HepG2 (cell line): ENCODE data around the gene TANGO2. TPM values are rescaled to one million over a fixed set of nuclear protein-coding genes. Genes with fewer than 3 reads are reported as not detected.

Experiments
- ATAC-seq: fragments of 200-7000 bp; cut with Tn5 transposase; 3 replicates; pipeline ENCODE4 v1.9.1; 2020; ENCODE audit warnings: mild to moderate bottlenecking, moderate library complexity
- BruUV-seq: library from RNA; stranded (reverse); fragments of 400-500 nt; replicated peaks from 2 replicates; lab custom pipeline; 2021; lab: Mats Ljungman, UMichigan
- CTCF ChIA-PET: fragments of 300-600 bp; formaldehyde crosslinking; extraction: SDS; loops from one replicate; lab custom pipeline; 2021; ENCODE audit warnings: low total read pairs, inconsistent platforms, low intra/inter-chr PET ratio; lab: Yijun Ruan, JAX
- POLR2A ChIA-PET: fragments of 350-600 bp; sonication (Branson Sonifier 250); formaldehyde crosslinking; loops from one replicate; lab custom pipeline; 2020; ENCODE audit warnings: antibody characterized with exemption, inconsistent platforms; lab: Yijun Ruan, JAX
- DNase-seq: peaks from one replicate; pipeline ENCODE4 v3.0.0-alpha.2; 2015; ENCODE audit warnings: low spot score
- FAIRE-seq: peaks from 3 replicates; lab custom pipeline; 2011; peaks lifted over from hg19 to GRCh38; lab: Jason Lieb, UNC
- H2AFZ ChIP-seq: one replicate; pipeline ENCODE4 v1.6.1; 2011; ENCODE audit warnings: low read length, inconsistent platforms
- H3K27ac ChIP-seq: fragments of 300-600 bp; 3 replicates; pipeline ENCODE4 v1.8.0; 2011; ENCODE audit warnings: mixed run types, mild to moderate bottlenecking, mixed read lengths, low read length, inconsistent platforms; ENCODE audit not compliant: insufficient read depth; ENCODE audit errors: extremely low read length
- H3K27me3 ChIP-seq, 2 experiments: fragments of 200-600 bp in 1 of 2; 2 replicates in 1 of 2; 3 replicates in 1 of 2; pipeline versions ENCODE4 v1.6.0 to v1.8.0; 2011; ENCODE audit warnings: low read length in 2 of 2, mild to moderate bottlenecking in 2 of 2, moderate library complexity in 2 of 2, inconsistent platforms in 1 of 2; ENCODE audit not compliant: insufficient read depth in 2 of 2, control insufficient read depth in 1 of 2
- H3K36me3 ChIP-seq, 2 experiments: fragments of 200-600 bp in 1 of 2; replicated peaks in 1 of 2; 2 replicates in 1 of 2; 3 replicates in 1 of 2; pipeline versions ENCODE4 v1.5.1 to v1.8.0; 2011; ENCODE audit warnings: low read length in 2 of 2, inconsistent platforms in 1 of 2; ENCODE audit not compliant: insufficient read depth in 2 of 2, control insufficient read depth in 1 of 2
- H3K4me1 ChIP-seq: 2 replicates; pipeline ENCODE4 v1.5.1; 2012; ENCODE audit warnings: low read length, inconsistent platforms; ENCODE audit not compliant: insufficient read depth
- H3K4me2 ChIP-seq: 2 replicates; pipeline ENCODE4 v1.6.0; 2011; ENCODE audit warnings: low read depth, low read length, inconsistent platforms
- H3K4me3 ChIP-seq, 3 experiments: fragments of 200-600 bp in 1 of 3; sonication (generic), shearing (Covaris generic) in 1 of 3; replicated peaks in 1 of 3; 2 replicates each; pipeline ENCODE4 v1.5.1; 2011 to 2016; ENCODE audit warnings: low read length in 3 of 3, inconsistent platforms in 2 of 3, low read depth in 2 of 3, mild to moderate bottlenecking in 2 of 3, control low read depth in 1 of 3, mixed read lengths in 1 of 3; ENCODE audit not compliant: insufficient read depth in 1 of 3
- H3K79me2 ChIP-seq: one replicate; pipeline ENCODE4 v1.6.1; 2011; ENCODE audit warnings: low read length, inconsistent platforms; ENCODE audit not compliant: insufficient read depth
- H3K9ac ChIP-seq: 2 replicates; pipeline ENCODE4 v1.6.0; 2011; ENCODE audit warnings: mild to moderate bottlenecking, low read depth, low read length, inconsistent platforms; ENCODE audit not compliant: insufficient read depth
- H3K9me3 ChIP-seq: 2 replicates; pipeline ENCODE4 v1.5.1; 2012; ENCODE audit warnings: mild to moderate bottlenecking, low read length
- H4K20me1 ChIP-seq: 2 replicates; pipeline ENCODE4 v1.6.0; 2011; ENCODE audit warnings: inconsistent platforms, mild to moderate bottlenecking, low read length, moderate library complexity; ENCODE audit not compliant: insufficient read depth
- CEBPZ ChIP-seq: IDR thresholded peaks from 2 replicates; pipeline ENCODE4 v1.6.1; 2012; ENCODE audit warnings: low read length, improper control_type of control experiment
- CHCHD3 ChIP-seq: sonication (generic); formaldehyde crosslinking; IDR thresholded peaks from 2 replicates; pipeline ENCODE4 v1.8.0; 2022; ENCODE audit warnings: mild to moderate bottlenecking, missing genetic modification reagents, moderate library complexity
- CREB1 ChIP-seq, 2 experiments: fragments of 450-650 bp in 1 of 2; IDR thresholded peaks; 2 replicates each; pipeline ENCODE4 v1.6.1; 2016 to 2017; ENCODE audit warnings: control low read depth in 1 of 2, mild to moderate bottlenecking in 1 of 2, missing compliant biosample characterization in 1 of 2, missing genetic modification characterization in 1 of 2
- DZIP1 ChIP-seq: sonication (generic); formaldehyde crosslinking; IDR thresholded peaks from 2 replicates; pipeline ENCODE4 v1.5.0; 2020; ENCODE audit warnings: mild to moderate bottlenecking, missing genetic modification reagents
- GATAD1 ChIP-seq: IDR thresholded peaks from 2 replicates; pipeline ENCODE4 v1.6.1; 2016; ENCODE audit warnings: missing genetic modification reagents, missing compliant biosample characterization
- NFKBIZ ChIP-seq: IDR thresholded peaks from 2 replicates; pipeline ENCODE4 v1.6.1; 2018; ENCODE audit warnings: missing genetic modification reagents, missing compliant biosample characterization
- PAWR ChIP-seq: sonication (generic); formaldehyde crosslinking; IDR thresholded peaks from 2 replicates; pipeline ENCODE4 v1.4.0; 2020; ENCODE audit warnings: missing genetic modification reagents, mild to moderate bottlenecking, borderline replicate concordance
- POLR2A ChIP-seq, 2 experiments: IDR thresholded peaks; 2 replicates each; pipeline ENCODE4 v1.6.1; 2011; ENCODE audit warnings: low read depth in 2 of 2, low read length in 2 of 2, mild to moderate bottlenecking in 1 of 2, moderate library complexity in 1 of 2; ENCODE audit not compliant: insufficient read depth in 1 of 2
- ZNF224 ChIP-seq: sonication (generic); formaldehyde crosslinking; IDR thresholded peaks from 2 replicates; pipeline ENCODE4 v1.5.0; 2020; ENCODE audit warnings: mild to moderate bottlenecking, missing genetic modification reagents
- ZNF7 ChIP-seq: IDR thresholded peaks from 2 replicates; pipeline ENCODE4 v1.6.1; 2016; ENCODE audit warnings: missing biosample characterization, missing genetic modification reagents
- WGBS: methylation state at CpG from one replicate; pipeline ENCODE4 v1.1.6; 2017; ENCODE audit warnings: low lambda C conversion rate; 5-methylcytosine and 5-hydroxymethylcytosine counted together
- in situ Hi-C: cut with HindIII; loops from 2 replicates; pipeline ENCODE4 v1.10.0; 2017; ENCODE audit warnings: low pct_unique_long_range_greater_than_20kb; ENCODE audit not compliant: extremely low pct_ligation_motif_present
- intact Hi-C: fragments of 100-400 bp; cut with micrococcal nuclease; formaldehyde crosslinking; loops from one replicate; pipeline ENCODE4 v1.10.0; 2022; ENCODE audit not compliant: unreplicated experiment
- polyA plus RNA-seq, 8 experiments: library from polyadenylated mRNA; depleted of rRNA in 3 of 8; stranded (reverse) in 7 of 8; unstranded in 1 of 8; fragments of >200 nt; fragmentation: Illumina TruSeq in 4 of 8; extraction: Trizol in 4 of 8; gene quantifications; 2 replicates each; pipeline versions ENCODE4 v1.2.1 to v1.2.3, GENCODE V29; 2011 to 2016; ENCODE audit warnings: low read depth in 4 of 8, missing spikeins in 1 of 8, mixed read lengths in 1 of 8; ENCODE audit not compliant: insufficient read depth in 1 of 8
- total RNA-seq, 5 experiments: library from RNA; depleted of rRNA; stranded (reverse); fragments of >200 nt; fragmentation: Illumina TruSeq; extraction: Trizol; gene quantifications; 2 replicates each; pipeline ENCODE4 v1.2.3, GENCODE V29; 2016; ENCODE audit warnings: low read depth in 1 of 5

The TANGO2 gene
- total and polyA plus RNA-seq, 2 of the 13 experiments (the other 11 are each of a cell fraction or from before 2014, with no cell fraction given) = 12.9 to 14.8 TPM

DNA sequence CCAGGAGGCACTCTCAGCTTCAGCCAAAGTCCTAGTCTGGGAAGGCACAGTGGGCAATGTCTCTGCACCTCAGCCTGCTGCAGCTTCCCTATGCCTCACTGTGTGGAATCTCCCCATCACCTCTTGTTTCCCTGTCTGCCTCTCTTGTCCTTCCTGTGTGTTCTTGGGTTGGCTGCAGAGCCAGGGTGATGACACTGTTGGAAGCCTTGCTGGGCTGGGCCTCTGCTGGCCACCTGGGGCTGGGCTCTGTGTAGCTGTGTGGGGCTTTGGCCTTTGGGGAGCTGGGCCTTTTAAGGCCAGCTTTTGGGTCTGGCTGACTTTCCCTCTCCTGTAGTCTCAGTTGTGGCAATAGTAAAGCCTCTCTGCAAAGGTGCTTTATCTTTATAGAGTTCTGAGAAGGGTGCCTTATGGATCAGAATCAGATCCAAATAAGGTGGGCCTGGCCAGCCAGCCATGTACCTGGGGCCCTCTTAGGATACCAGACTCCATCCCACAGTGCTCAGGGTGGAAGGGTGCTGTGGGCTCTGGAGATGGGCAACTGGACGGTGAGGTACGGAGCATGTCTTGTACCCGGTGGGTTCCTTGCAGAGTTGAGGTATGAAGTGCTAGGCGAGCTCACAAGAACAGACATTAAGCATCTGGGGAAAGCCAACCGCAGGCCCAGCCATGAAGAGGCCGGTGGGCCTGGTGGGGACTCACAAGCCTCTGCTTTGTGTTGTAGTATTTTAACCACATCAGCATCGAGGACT is 84.7 kb downstream of the TANGO2 start:
- FAIRE-seq = no peak
- no peak overlapping the region for H3K27ac ChIP-seq
- POLR2A ChIA-PET = no interaction called here

More for the DNA sequence above, 84.7 kb downstream of the TANGO2 start:
- no peak overlapping the region for H2AFZ ChIP-seq
- in situ Hi-C loops (no loop called here), intact Hi-C loops (no loop called here)
- H3K4me2 ChIP-seq = no peak overlapping the region
- H3K36me3 ChIP-seq = peaks cover 55 to 94% of the 10 kb centered on the region in 2 experiments
- no TSS peak for BruUV-seq
- peaks cover 10% of the 10 kb centered on the region for H3K79me2 ChIP-seq
- no peaks in the 10 kb centered on the region for H3K9me3 ChIP-seq
- WGBS = 97% methylated on average over 7 of the region's 7 CpGs
- DNase-seq (no peak), ATAC-seq (no peak)
- CTCF ChIA-PET = no interaction called here
- TF ChIP-seq CHCHD3 (CRISPR knock-in tag) = no peak
- no peak for TF ChIP-seq ZNF224 (CRISPR knock-in tag)
- no peak for TF ChIP-seq PAWR (CRISPR knock-in tag)
- TF ChIP-seq DZIP1 (CRISPR knock-in tag) = no peak
- TF ChIP-seq NFKBIZ (CRISPR knock-in tag) = no peak
- TF ChIP-seq CEBPZ = no peak
- no peak for TF ChIP-seq ZNF7 (CRISPR knock-in tag)
- no peak for TF ChIP-seq POLR2A (IDR thresholded peaks at IDR 0.05; ENCODE audit: insufficient read depth in 1 of 2, low read depth in 2 of 2, low read length in 2 of 2)
- TF ChIP-seq CREB1 (IDR thresholded peaks at IDR 0.05) = no peak
- TF ChIP-seq CREB1 (CRISPR knock-in tag; IDR thresholded peaks at IDR 0.05) = no peak
- TF ChIP-seq GATAD1 (CRISPR knock-in tag) = no peak
- H3K4me3 ChIP-seq = no peak overlapping the region
- H4K20me1 ChIP-seq = no peaks in the 10 kb centered on the region
- peaks cover 8% of the 10 kb centered on the region; the same call in 1 of the 2 replicates for H3K4me1 ChIP-seq
- no peak overlapping the region for H3K9ac ChIP-seq
- H3K27me3 ChIP-seq = no peaks in the 10 kb centered on the region
